Measurements from ENCODE around the gene P2RX6. TPM values are rescaled to one million over a fixed set of nuclear protein-coding genes. Genes with fewer than 3 reads are reported as not detected.
"Not testable (repeated sequence)": the region's sequence is repeated elsewhere in the genome, so short reads cannot be mapped to it uniquely, and the experiment has no call there.

P2RX6 gene
- total RNA-seq, 4 donors from 2014 or later, result 17.6 to 68.9 (median 33.3) TPM

- in situ Hi-C loops (cut with MboI; ENCODE audit: low sequenced_read_pairs in 4 of 4), result loop anchor here in 1 of 4 donors (10.0 kb wide), 1 partner anchor 60 kb away; no protein-coding TSS in a partner anchor
- no peak overlapping the region for H3K27ac ChIP-seq
- H3K36me3 ChIP-seq, result no peaks in the 10 kb centered on the region
- intact Hi-C loops (cut with DNase I; ENCODE audit: low total_unique reads), result loop anchor here (5.0 kb wide), 1 partner anchor 37 kb away; no protein-coding TSS in a partner anchor
- peaks cover 17 to 20% (median 19%) of the 10 kb centered on the region in 3 donors for H3K27me3 ChIP-seq
- H3K4me3 ChIP-seq, result no peak overlapping the region
- no peak for ATAC-seq
- TF ChIP-seq POLR2A (IDR thresholded peaks at IDR 0.05) (no peak), CTCF (IDR thresholded peaks at IDR 0.05 in 4 of 5, conservative IDR thresholded peaks at IDR 0.05 in 1 of 5) (no peak)
- no peak for DNase-seq
- peaks cover 27 to 32% of the 10 kb centered on the region in 2 donors for H3K4me1 ChIP-seq
- H3K9me3 ChIP-seq, result no peaks in the 10 kb centered on the region
Measured at GRCh38 chr22:21034989-21035388, 20.0 kb downstream of the P2RX6 start.

DNA sequence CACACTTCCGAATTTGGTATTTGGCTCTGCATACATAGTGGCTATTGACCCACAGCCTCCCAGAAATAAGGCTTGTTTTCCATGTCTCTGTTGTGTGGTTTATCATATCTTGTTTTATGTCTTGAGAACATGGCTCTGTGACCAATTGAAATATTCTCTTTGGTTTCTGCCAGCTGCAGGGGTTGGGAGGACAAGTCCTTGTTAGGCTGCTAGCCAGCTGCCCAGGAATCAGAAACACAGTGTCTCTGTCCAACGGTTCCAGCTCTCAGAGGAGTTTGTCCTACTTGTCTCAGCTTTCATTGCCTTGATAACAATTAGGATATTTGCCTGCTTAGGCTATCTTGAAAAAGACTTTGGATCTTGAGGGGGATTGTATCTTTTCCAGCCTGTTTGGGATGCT is 23.4 kb downstream of the P2RX6 start:
- peak; percentile 62 to 78 for ATAC-seq
- no peaks in the 10 kb centered on the region for H3K27me3 ChIP-seq
- no peaks in the 10 kb centered on the region for H3K36me3 ChIP-seq
- H3K9me3 ChIP-seq, result no peaks in the 10 kb centered on the region
- in situ Hi-C loops (cut with MboI; ENCODE audit: low sequenced_read_pairs in 4 of 4), result loop anchor here in 1 of 4 donors (10.0 kb wide), 1 partner anchor 56 kb away; no protein-coding TSS in a partner anchor
- DNase-seq, result peak; percentile 54 to 56
- H3K4me3 ChIP-seq, result no peak overlapping the region
- intact Hi-C loops (cut with DNase I; ENCODE audit: low total_unique reads), result no loop called here
- H3K4me1 ChIP-seq, result peaks cover 17 to 41% of the 10 kb centered on the region in 2 donors
- no peak for TF ChIP-seq POLR2A (IDR thresholded peaks at IDR 0.05)
- no peak for TF ChIP-seq CTCF (IDR thresholded peaks at IDR 0.05 in 4 of 5, conservative IDR thresholded peaks at IDR 0.05 in 1 of 5)
- peak overlapping the region; percentile 2 to 80 (median 34) for H3K27ac ChIP-seq

DNA sequence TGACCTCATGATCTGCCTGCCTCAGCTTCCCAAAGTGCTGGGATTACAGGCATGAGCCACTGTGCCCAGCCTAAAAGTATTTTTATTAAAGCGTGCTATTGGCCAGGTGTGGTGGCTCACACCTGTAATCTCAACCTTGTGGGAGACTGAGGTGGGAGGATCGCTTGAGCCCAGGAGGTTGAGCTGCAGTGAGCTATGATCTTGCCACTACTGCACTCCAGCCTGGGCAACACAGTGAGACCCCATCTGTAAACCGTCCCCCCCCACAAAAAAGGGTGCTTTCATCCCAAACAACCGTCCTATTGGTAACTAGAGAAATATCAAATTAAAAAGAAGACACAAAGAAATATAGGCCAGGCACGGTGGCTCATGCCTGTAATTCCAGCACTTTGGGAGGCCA is 24.2 kb downstream of the P2RX6 start:
- H3K36me3 ChIP-seq; H3K4me3 ChIP-seq; H3K27me3 ChIP-seq; intact Hi-C loops (cut with DNase I; ENCODE audit: low total_unique reads); H3K9me3 ChIP-seq; DNase-seq; ATAC-seq: not testable (repeated sequence)
- in situ Hi-C loops (cut with MboI; ENCODE audit: low sequenced_read_pairs in 4 of 4), result loop anchor here in 1 of 4 donors (10.0 kb wide), 1 partner anchor 56 kb away; no protein-coding TSS in a partner anchor
- Histone ChIP-seq H3K27ac (peak overlapping the region in 3 of 4 donors; percentile 17 to 80 (median 30)), H3K4me1 (peaks cover 24 to 43% of the 10 kb centered on the region in 2 donors)

- intact Hi-C loops (cut with DNase I; ENCODE audit: low total_unique reads), result no loop called here
- DNase-seq (no peak), ATAC-seq (no peak)
- peak overlapping the region in 3 of 4 donors; percentile 7 to 63 (median 27) for H3K27ac ChIP-seq
- TF ChIP-seq CTCF (IDR thresholded peaks at IDR 0.05 in 4 of 5, conservative IDR thresholded peaks at IDR 0.05 in 1 of 5) (no peak), POLR2A (IDR thresholded peaks at IDR 0.05) (no peak)
- peaks cover 37 to 49% of the 10 kb centered on the region in 2 donors for H3K4me1 ChIP-seq
- H3K27me3 ChIP-seq, result no peaks in the 10 kb centered on the region
- in situ Hi-C loops (cut with MboI; ENCODE audit: low sequenced_read_pairs in 4 of 4), result no loop called here
- no peaks in the 10 kb centered on the region for H3K36me3 ChIP-seq
- no peak overlapping the region for H3K4me3 ChIP-seq
- no peaks in the 10 kb centered on the region for H3K9me3 ChIP-seq
Measured at GRCh38 chr22:21041937-21042336, 27.0 kb downstream of the P2RX6 start.

GRCh38 chr22:21042978-21043859 is 28.3 kb downstream of the P2RX6 start:
- H3K4me1 ChIP-seq, result peaks cover 33 to 38% of the 10 kb centered on the region in 2 donors
- H3K36me3 ChIP-seq, result no peaks in the 10 kb centered on the region
- H3K27ac ChIP-seq, result peak overlapping the region in 2 of 4 donors; percentile 87 to 91
- TF ChIP-seq CTCF (IDR thresholded peaks at IDR 0.05 in 4 of 5, conservative IDR thresholded peaks at IDR 0.05 in 1 of 5) (no peak), POLR2A (IDR thresholded peaks at IDR 0.05) (no peak)
- peak overlapping the region; percentile 55 to 78 (median 69) for H3K4me3 ChIP-seq
- intact Hi-C loops (cut with DNase I; ENCODE audit: low total_unique reads) (no loop called here), in situ Hi-C loops (cut with MboI; ENCODE audit: low sequenced_read_pairs in 4 of 4) (no loop called here)
- ATAC-seq (no peak), DNase-seq (no peak)
- no peaks in the 10 kb centered on the region for H3K9me3 ChIP-seq
- no peaks in the 10 kb centered on the region for H3K27me3 ChIP-seq

Data from gastrocnemius medialis (tissue), 4 donors.